HFFc6 (cell line): ENCODE results near the gene SCD. TPM values are rescaled to one million over a fixed set of nuclear protein-coding genes. Genes with fewer than 3 reads are reported as not detected.

Source experiments
- DNase-seq: peaks from one replicate; pipeline ENCODE4 v3.0.0-alpha.2; 2018
- H3K27ac Mint-ChIP-seq: 2 replicates; pipeline ENCODE4 v1.8.0; 2020; ENCODE audit warnings: mild to moderate bottlenecking, mixed read lengths
- H3K27me3 Mint-ChIP-seq: 2 replicates; pipeline ENCODE4 v1.8.0; 2021; ENCODE audit warnings: mild to moderate bottlenecking, moderate library complexity, mixed read lengths; ENCODE audit not compliant: insufficient read depth
- H3K36me3 Mint-ChIP-seq: 2 replicates; pipeline ENCODE4 v1.8.0; 2021; ENCODE audit warnings: low read depth, mixed read lengths
- H3K4me1 Mint-ChIP-seq: 2 replicates; pipeline ENCODE4 v1.8.0; 2020; ENCODE audit warnings: low read depth, mixed read lengths
- H3K4me3 Mint-ChIP-seq: 2 replicates; pipeline ENCODE4 v1.8.0; 2020; ENCODE audit warnings: mild to moderate bottlenecking, moderate library complexity, mixed read lengths
- H3K9me3 Mint-ChIP-seq: 2 replicates; pipeline ENCODE4 v1.8.0; 2020; ENCODE audit warnings: mild to moderate bottlenecking, mixed read lengths
- total RNA-seq, 6 experiments: library from RNA; stranded (reverse); fragmentation: NEBNext Ultra II Directional; extraction: Animal tissue kit (Norgen Biotek cat#: 25700); gene quantifications; 2 replicates in 1 of 6; 3 replicates in 5 of 6; pipeline ENCODE4 v1.2.3, GENCODE V29; 2021
- TF ChIP-seq, protein P1 (sequence below): fragments of 200-600 bp; sonication (generic); IDR thresholded peaks from 2 replicates; pipeline ENCODE4 v1.5.0; 2021; ENCODE audit warnings: antibody characterized with exemption, mild to moderate bottlenecking

Gene SCD
- total RNA-seq, 6 experiments from 2014 or later, result 11.5 to 16.8 (median 14.9) TPM

DNA sequence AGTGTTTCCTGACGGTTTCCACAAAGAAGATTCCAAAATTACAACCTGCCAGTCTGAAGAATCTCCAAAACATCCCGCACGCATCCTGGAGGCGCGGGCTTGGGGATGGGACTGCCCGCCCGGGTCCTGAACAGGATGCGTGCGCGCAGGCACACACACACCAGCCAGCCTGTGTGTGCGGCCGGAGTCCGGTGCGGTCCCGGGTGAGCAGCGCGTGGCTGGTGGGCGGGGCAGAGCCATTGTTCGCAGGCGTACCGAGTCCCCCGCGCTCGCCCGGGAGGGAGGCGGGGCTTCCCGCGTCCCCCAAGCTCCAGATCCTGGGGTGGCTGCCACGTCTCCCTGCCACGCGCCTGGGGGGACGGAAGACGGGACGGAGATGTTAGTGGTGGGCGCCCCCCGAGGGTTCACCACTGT, 675 bp upstream of the SCD start:
- H3K4me3 Mint-ChIP-seq, result peak overlapping the region; percentile 87
- peak; percentile 18 for DNase-seq

DNA sequence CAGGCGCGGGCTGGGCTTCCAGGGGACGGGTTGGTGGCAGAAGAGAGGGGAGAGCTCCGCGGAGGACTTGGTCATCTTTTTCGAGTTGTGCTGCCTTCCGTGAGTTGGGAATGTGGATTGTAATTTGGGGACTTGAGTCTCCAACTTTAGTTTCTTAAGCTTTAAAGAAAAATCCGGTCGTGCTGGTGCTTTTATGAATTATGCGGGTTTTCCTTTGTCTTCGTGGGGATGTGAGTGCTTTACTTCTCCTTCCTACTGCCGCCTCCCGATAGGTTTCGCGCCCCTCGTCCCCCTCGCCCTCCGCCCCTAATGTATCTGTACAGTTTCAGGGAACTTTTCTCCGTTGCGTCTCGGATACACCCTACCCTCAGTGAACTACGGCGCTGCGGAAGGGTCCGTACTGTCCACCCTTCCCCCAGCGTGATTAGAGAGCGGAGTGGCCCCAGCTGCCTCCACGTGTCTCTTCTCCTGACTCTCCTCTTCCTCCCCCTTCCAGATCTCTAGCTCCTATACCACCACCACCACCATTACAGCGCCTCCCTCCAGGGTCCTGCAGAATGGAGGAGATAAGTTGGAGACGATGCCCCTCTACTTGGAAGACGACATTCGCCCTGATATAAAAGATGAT, 649 bp downstream of the SCD start:
- H3K4me3 Mint-ChIP-seq, result peak overlapping the region; percentile 87
- TF ChIP-seq, protein P1, sequence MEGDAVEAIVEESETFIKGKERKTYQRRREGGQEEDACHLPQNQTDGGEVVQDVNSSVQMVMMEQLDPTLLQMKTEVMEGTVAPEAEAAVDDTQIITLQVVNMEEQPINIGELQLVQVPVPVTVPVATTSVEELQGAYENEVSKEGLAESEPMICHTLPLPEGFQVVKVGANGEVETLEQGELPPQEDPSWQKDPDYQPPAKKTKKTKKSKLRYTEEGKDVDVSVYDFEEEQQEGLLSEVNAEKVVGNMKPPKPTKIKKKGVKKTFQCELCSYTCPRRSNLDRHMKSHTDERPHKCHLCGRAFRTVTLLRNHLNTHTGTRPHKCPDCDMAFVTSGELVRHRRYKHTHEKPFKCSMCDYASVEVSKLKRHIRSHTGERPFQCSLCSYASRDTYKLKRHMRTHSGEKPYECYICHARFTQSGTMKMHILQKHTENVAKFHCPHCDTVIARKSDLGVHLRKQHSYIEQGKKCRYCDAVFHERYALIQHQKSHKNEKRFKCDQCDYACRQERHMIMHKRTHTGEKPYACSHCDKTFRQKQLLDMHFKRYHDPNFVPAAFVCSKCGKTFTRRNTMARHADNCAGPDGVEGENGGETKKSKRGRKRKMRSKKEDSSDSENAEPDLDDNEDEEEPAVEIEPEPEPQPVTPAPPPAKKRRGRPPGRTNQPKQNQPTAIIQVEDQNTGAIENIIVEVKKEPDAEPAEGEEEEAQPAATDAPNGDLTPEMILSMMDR, result no peak
- no peak for DNase-seq
- peaks cover 3% of the 10 kb centered on the region; the same call in 1 of the 2 replicates for H3K36me3 Mint-ChIP-seq
- no peak overlapping the region for H3K27ac Mint-ChIP-seq
- peaks cover 25% of the 10 kb centered on the region for H3K4me1 Mint-ChIP-seq
- peaks cover 4% of the 10 kb centered on the region for H3K27me3 Mint-ChIP-seq
- H3K9me3 Mint-ChIP-seq, result no peaks in the 10 kb centered on the region

More for the DNA sequence above, 675 bp upstream of the SCD start:
- Mint-ChIP-seq H3K27ac (no peak overlapping the region), H3K36me3 (no peaks in the 10 kb centered on the region), H3K27me3 (peaks cover 4% of the 10 kb centered on the region), H3K4me1 (peaks cover 30% of the 10 kb centered on the region), H3K9me3 (no peaks in the 10 kb centered on the region)
- TF ChIP-seq, protein P1, result no peak

DNA sequence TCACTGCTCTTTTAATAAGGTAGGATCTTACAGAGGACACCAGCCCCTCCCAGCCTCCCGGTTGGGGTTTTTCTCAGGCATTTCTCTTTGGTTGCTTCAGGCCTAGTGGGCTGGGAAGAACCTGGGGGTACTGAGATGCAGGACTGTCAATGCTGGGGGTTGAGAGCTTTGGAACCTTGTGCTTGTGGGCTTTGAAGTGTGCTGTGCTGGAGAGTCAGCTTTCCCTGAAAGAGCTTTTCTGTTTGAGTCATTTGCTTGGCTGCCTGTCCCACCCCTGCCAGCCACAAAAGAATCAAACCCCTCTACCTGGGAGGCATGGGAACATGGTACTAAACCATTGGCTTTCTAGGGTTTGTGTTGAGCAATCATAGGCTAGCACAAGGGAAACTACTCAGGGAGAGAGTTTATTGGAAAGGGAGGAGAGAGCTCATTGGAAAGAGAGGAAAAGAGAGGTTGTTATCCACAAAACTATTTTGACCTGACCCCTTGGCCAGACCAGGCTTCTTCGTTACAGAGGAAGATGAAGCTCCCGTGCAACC, 1.4 kb downstream of the SCD start:
- peaks cover 25% of the 10 kb centered on the region for H3K4me1 Mint-ChIP-seq
- TF ChIP-seq, protein P1, result no peak
- peak overlapping the region; percentile 87 for H3K4me3 Mint-ChIP-seq
- H3K9me3 Mint-ChIP-seq, result no peaks in the 10 kb centered on the region
- DNase-seq, result no peak
- peaks cover 5% of the 10 kb centered on the region; the same call in 1 of the 2 replicates for H3K36me3 Mint-ChIP-seq
- peaks cover 4% of the 10 kb centered on the region for H3K27me3 Mint-ChIP-seq
- no peak overlapping the region for H3K27ac Mint-ChIP-seq

DNA sequence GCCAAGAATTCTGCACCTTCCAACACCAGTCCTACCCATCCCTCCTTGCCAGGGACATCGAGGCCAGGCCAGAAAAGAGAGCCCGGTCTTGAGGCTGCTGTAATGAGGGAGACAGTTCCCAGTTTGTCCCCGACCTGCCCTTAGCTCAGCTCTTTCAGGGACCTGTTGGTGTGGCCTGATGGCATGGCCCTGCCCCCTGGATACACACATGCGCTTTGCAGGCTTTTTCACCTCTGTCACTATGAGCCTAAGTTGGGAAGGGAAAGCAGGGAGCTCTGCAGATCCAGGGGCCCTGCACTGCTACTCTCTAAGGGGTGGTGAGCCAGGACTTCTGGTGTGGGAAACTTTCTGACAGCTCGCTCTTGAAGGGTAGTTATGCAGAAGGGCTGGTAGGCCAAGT, 2.1 kb downstream of the SCD start:
- H3K27ac Mint-ChIP-seq, result no peak overlapping the region
- DNase-seq, result no peak
- H3K36me3 Mint-ChIP-seq, result peaks cover 11% of the 10 kb centered on the region
- H3K27me3 Mint-ChIP-seq, result peaks cover 4% of the 10 kb centered on the region
- H3K9me3 Mint-ChIP-seq, result no peaks in the 10 kb centered on the region
- peaks cover 25% of the 10 kb centered on the region for H3K4me1 Mint-ChIP-seq
- no peak overlapping the region for H3K4me3 Mint-ChIP-seq
- TF ChIP-seq, protein P1, result no peak

DNA sequence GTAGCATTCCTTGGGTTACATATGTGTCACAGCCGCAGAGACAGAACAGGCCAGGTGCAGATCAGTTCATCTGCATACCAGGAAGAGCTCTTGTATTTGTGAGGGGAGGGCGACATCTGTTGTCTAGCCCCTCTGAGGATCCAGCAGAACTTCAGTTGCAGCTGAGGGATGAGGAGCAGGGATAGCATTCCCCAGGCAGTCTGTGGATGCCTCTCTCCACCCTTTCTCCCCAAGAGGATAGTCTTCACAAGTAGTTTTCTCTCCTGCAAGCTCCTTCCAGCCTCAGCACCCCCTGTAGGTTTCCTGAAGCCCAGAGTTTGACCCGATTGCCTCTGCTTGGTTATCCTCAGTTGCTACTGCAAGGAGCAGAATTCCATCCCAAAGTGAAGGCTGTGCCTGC, 2.6 kb downstream of the SCD start:
- DNase-seq, result no peak
- Mint-ChIP-seq H3K36me3 (peaks cover 16% of the 10 kb centered on the region), H3K4me3 (no peak overlapping the region), H3K27me3 (peaks cover 4% of the 10 kb centered on the region), H3K9me3 (no peaks in the 10 kb centered on the region), H3K27ac (no peak overlapping the region), H3K4me1 (peaks cover 25% of the 10 kb centered on the region)
- TF ChIP-seq, protein P1, result no peak
